B cell (primary cell): Measurements from ENCODE around the gene GAB3. TPM values are rescaled to one million over a fixed set of nuclear protein-coding genes. Genes with fewer than 3 reads are reported as not detected.

Source experiments
- ATAC-seq: fragments of 200-7000 bp; cut with Tn5 transposase; one replicate; pipeline ENCODE4 v1.10.0; 2021; ENCODE audit warnings: low read depth, mild to moderate bottlenecking, moderate number of reproducible peaks, moderate library complexity
- CTCF ChIA-PET: fragments of 350-600 bp; sonication (Branson Sonifier 250); formaldehyde crosslinking; loops from one replicate; lab custom pipeline; 2021; ENCODE audit warnings: antibody characterized with exemption, inconsistent platforms; lab: Charles Lee
- POLR2A ChIA-PET: fragments of 350-600 bp; sonication (Branson Sonifier 250); formaldehyde crosslinking; loops from one replicate; lab custom pipeline; 2021; ENCODE audit warnings: antibody characterized with exemption; lab: Charles Lee
- DNase-seq: peaks from one replicate; pipeline ENCODE4 v3.0.0; 2013
- H2AFZ ChIP-seq: 2 replicates; pipeline ENCODE4 v1.6.1; 2012; ENCODE audit warnings: mild to moderate bottlenecking, low read depth, low read length; ENCODE audit not compliant: insufficient read depth, poor library complexity, severe bottlenecking
- H3K27ac ChIP-seq, 2 donors: 1 replicate in 1 of 2; 2 replicates in 1 of 2; pipeline ENCODE4 v1.5.1; 2012 to 2013; ENCODE audit warnings: low read length in 2 of 2, mild to moderate bottlenecking in 2 of 2, moderate library complexity in 1 of 2
- H3K27me3 ChIP-seq, 4 experiments: fragments of 200-600 bp in 1 of 4; sonication (generic) in 1 of 4; replicated peaks in 1 of 4; 1 replicate in 2 of 4; 2 replicates in 2 of 4; pipeline versions ENCODE4 v1.6.1 to v1.7.0; 2013 to 2016; ENCODE audit warnings: low read length in 3 of 4, mild to moderate bottlenecking in 2 of 4, mixed read lengths in 1 of 4, moderate library complexity in 1 of 4; ENCODE audit not compliant: insufficient read depth in 4 of 4, control insufficient read depth in 3 of 4; ENCODE audit errors: control extremely low read depth in 1 of 4
- H3K36me3 ChIP-seq, 2 experiments: replicated peaks in 1 of 2; 1 replicate in 1 of 2; 2 replicates in 1 of 2; pipeline versions ENCODE4 v1.6.1 to v1.7.1; 2013; ENCODE audit warnings: low read length in 1 of 2; ENCODE audit not compliant: insufficient read depth in 2 of 2, control insufficient read depth in 1 of 2; ENCODE audit errors: control extremely low read depth in 1 of 2, extremely low read depth in 1 of 2
- H3K4me1 ChIP-seq, 2 donors: fragments of 200-600 bp in 1 of 2; sonication (generic) in 1 of 2; 1 replicate in 1 of 2; 2 replicates in 1 of 2; pipeline versions ENCODE4 v1.5.1 to v1.6.1; 2013 to 2017; ENCODE audit warnings: low read length in 2 of 2; ENCODE audit not compliant: control insufficient read depth in 2 of 2, insufficient read depth in 2 of 2
- H3K4me2 ChIP-seq: replicated peaks from 2 replicates; pipeline ENCODE3; 2012; ENCODE audit warnings: mild to moderate bottlenecking, low read depth, low read length; ENCODE audit not compliant: poor library complexity, severe bottlenecking
- H3K4me3 ChIP-seq, 5 experiments: fragments of 200-600 bp in 1 of 5; sonication (generic) in 1 of 5; 1 replicate in 3 of 5; 2 replicates in 2 of 5; pipeline versions ENCODE4 v1.5.1 to v1.7.0; 2011 to 2016; ENCODE audit warnings: low read length in 4 of 5, mild to moderate bottlenecking in 4 of 5, low read depth in 2 of 5, control low read depth in 1 of 5, moderate library complexity in 1 of 5; ENCODE audit not compliant: insufficient read depth in 1 of 5; ENCODE audit errors: control extremely low read depth in 1 of 5, extremely low read depth in 1 of 5
- H3K79me2 ChIP-seq: fragments of 200-600 bp; sonication (generic); one replicate; pipeline ENCODE4 v1.6.0; 2016; ENCODE audit warnings: low read length; ENCODE audit not compliant: control insufficient read depth, insufficient read depth
- H3K9ac ChIP-seq: fragments of 200-600 bp; sonication (generic); 2 replicates; pipeline ENCODE4 v1.6.1; 2017; ENCODE audit warnings: mild to moderate bottlenecking, low read length, moderate library complexity
- H3K9me3 ChIP-seq, 3 donors: one replicate each; pipeline versions ENCODE4 v1.6.1 to v1.7.1; 2013; ENCODE audit warnings: low read length in 2 of 3; ENCODE audit not compliant: control insufficient read depth in 2 of 3, insufficient read depth in 1 of 3; ENCODE audit errors: control extremely low read depth in 1 of 3
- H4K20me1 ChIP-seq: 2 replicates; pipeline ENCODE4 v1.6.0; 2012; ENCODE audit warnings: mild to moderate bottlenecking, low read length; ENCODE audit not compliant: insufficient read depth, control insufficient read depth, poor library complexity, severe bottlenecking
- H3K27ac Mint-ChIP-seq: one replicate; pipeline ENCODE4 v1.8.0; 2021; ENCODE audit warnings: mixed read lengths
- H3K27me3 Mint-ChIP-seq: one replicate; pipeline ENCODE4 v1.8.0; 2021; ENCODE audit warnings: mixed read lengths
- H3K4me1 Mint-ChIP-seq: one replicate; pipeline ENCODE4 v1.8.0; 2021; ENCODE audit warnings: mixed read lengths
- H3K4me3 Mint-ChIP-seq: one replicate; pipeline ENCODE4 v1.8.0; 2021; ENCODE audit warnings: mixed read lengths
- H3K9me3 Mint-ChIP-seq: one replicate; pipeline ENCODE4 v1.8.0; 2022; ENCODE audit warnings: mixed read lengths; ENCODE audit not compliant: insufficient read depth
- CTCF ChIP-seq: fragments of 200-600 bp; IDR thresholded peaks from one replicate; pipeline ENCODE4 v1.8.0; 2022; ENCODE audit warnings: antibody characterized with exemption, mild to moderate bottlenecking
- EZH2 ChIP-seq: IDR thresholded peaks from 2 replicates; pipeline ENCODE4 v1.6.1; 2012; ENCODE audit warnings: borderline replicate concordance, low read depth, mild to moderate bottlenecking, moderate library complexity, low read length; ENCODE audit not compliant: insufficient read depth, poor library complexity, severe bottlenecking
- WGBS: methylation state at CpG from one replicate; pipeline ENCODE4 v1.1.5; 2013; ENCODE audit warnings: missing lambda C conversion rate; ENCODE audit not compliant: insufficient coverage; 5-methylcytosine and 5-hydroxymethylcytosine counted together
- intact Hi-C: fragments of 100-400 bp; cut with micrococcal nuclease; formaldehyde crosslinking; loops from one replicate; pipeline ENCODE4 v1.10.0; 2022
- polyA plus RNA-seq: library from polyadenylated mRNA; depleted of rRNA; stranded (reverse); fragments of >200 nt; gene quantifications from 2 replicates; pipeline ENCODE4 v1.2.3, GENCODE V29; 2012
- total RNA-seq, 2 donors: library from RNA; stranded (reverse); fragments of 120-200 nt in 1 of 2; gene quantifications; 1 replicate in 1 of 2; 2 replicates in 1 of 2; pipeline versions ENCODE4 v1.2.3 to v1.2.4, GENCODE V29; 2013 to 2022

GAB3 gene
- total and polyA plus RNA-seq, 2 donors (not counting 1 experiment from before 2014, with no cell fraction given), result 13.2 to 16.5 TPM

GRCh38 chrX:154775419-154776349 is 24.8 kb upstream of the GAB3 start:
- Histone ChIP-seq H3K9ac (no peak overlapping the region), H3K27me3 (no peaks in the 10 kb centered on the region), H3K4me2 (no peak overlapping the region), H3K27ac (no peak overlapping the region), H2AFZ (no peak overlapping the region), H3K36me3 (peaks cover 0 to 50% of the 10 kb centered on the region in 2 experiments), H3K4me3 (no peak overlapping the region), H3K4me1 (no peaks in the 10 kb centered on the region), H4K20me1 (no peaks in the 10 kb centered on the region), H3K9me3 (no peaks in the 10 kb centered on the region), H3K79me2 (no peaks in the 10 kb centered on the region)
- Mint-ChIP-seq H3K27me3 (no peaks in the 10 kb centered on the region), H3K9me3 (no peaks in the 10 kb centered on the region), H3K27ac (no peak overlapping the region), H3K4me3 (no peak overlapping the region), H3K4me1 (no peaks in the 10 kb centered on the region)
- DNase-seq (no peak), ATAC-seq (no peak)
- ChIA-PET POLR2A (no interaction called here), CTCF (no interaction called here)
- TF ChIP-seq CTCF, result no peak
- no peak for TF ChIP-seq EZH2
- intact Hi-C loops, result no loop called here
- WGBS, result 100% methylated on average over 5 of the region's 15 CpGs

DNA sequence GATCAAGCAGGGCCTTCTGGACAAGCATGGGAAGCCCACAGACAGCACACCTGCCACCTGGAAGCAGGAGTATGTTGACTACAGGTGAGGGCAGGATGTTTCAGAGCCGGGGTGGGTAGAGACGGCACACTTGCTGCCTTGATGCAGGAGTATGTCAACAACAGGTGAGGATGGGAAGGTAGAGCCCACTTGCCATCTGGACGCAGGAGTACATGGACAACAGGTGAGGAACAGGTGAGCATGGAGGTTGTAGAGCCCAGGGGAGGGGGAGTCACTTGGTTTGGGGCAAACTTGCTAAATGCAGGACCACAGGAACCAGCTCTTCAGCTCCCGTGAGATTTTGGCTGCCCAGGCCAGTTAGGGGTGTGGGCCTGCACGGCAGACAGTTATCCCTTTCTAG is 23.7 kb upstream of the GAB3 start:
- H3K79me2 ChIP-seq, result no peaks in the 10 kb centered on the region
- no peaks in the 10 kb centered on the region for H3K27me3 Mint-ChIP-seq
- H3K27me3 ChIP-seq, result no peaks in the 10 kb centered on the region
- peaks cover 0 to 57% of the 10 kb centered on the region in 2 experiments for H3K36me3 ChIP-seq
- no peak overlapping the region for H3K27ac Mint-ChIP-seq
- no peaks in the 10 kb centered on the region for H4K20me1 ChIP-seq
- H3K4me2 ChIP-seq, result no peak overlapping the region
- no peaks in the 10 kb centered on the region for H3K9me3 ChIP-seq
- no peaks in the 10 kb centered on the region for H3K9me3 Mint-ChIP-seq
- no peak for TF ChIP-seq CTCF
- no peak for TF ChIP-seq EZH2
- ChIA-PET POLR2A (no interaction called here), CTCF (no interaction called here)
- no peak for DNase-seq
- no peaks in the 10 kb centered on the region for H3K4me1 ChIP-seq
- ATAC-seq, result no peak
- no peak overlapping the region for H2AFZ ChIP-seq
- no peak overlapping the region for H3K4me3 ChIP-seq
- H3K9ac ChIP-seq, result no peak overlapping the region
- intact Hi-C loops, result no loop called here
- 100% methylated on average over 3 of the region's 5 CpGs for WGBS
- H3K4me1 Mint-ChIP-seq, result no peaks in the 10 kb centered on the region
- H3K27ac ChIP-seq, result no peak overlapping the region
- no peak overlapping the region for H3K4me3 Mint-ChIP-seq
